Stimulated activated CD4-positive, alpha-beta T cell treated with anti-CD3 and anti-CD28 coated beads, Interleukin-4, amount 100 ng/mL, for 48 hours (primary cell): ENCODE measurements around the gene CCT5.
A peak's percentile ranks its signal among the peaks of the same experiment; 100 is the strongest.

Experiments
- DNase-seq, 2 donors: peaks; one replicate each; pipeline ENCODE4 v3.0.0-alpha.2; 2020; ENCODE audit warnings: low read depth in 2 of 2

The CCT5 gene

DNA sequence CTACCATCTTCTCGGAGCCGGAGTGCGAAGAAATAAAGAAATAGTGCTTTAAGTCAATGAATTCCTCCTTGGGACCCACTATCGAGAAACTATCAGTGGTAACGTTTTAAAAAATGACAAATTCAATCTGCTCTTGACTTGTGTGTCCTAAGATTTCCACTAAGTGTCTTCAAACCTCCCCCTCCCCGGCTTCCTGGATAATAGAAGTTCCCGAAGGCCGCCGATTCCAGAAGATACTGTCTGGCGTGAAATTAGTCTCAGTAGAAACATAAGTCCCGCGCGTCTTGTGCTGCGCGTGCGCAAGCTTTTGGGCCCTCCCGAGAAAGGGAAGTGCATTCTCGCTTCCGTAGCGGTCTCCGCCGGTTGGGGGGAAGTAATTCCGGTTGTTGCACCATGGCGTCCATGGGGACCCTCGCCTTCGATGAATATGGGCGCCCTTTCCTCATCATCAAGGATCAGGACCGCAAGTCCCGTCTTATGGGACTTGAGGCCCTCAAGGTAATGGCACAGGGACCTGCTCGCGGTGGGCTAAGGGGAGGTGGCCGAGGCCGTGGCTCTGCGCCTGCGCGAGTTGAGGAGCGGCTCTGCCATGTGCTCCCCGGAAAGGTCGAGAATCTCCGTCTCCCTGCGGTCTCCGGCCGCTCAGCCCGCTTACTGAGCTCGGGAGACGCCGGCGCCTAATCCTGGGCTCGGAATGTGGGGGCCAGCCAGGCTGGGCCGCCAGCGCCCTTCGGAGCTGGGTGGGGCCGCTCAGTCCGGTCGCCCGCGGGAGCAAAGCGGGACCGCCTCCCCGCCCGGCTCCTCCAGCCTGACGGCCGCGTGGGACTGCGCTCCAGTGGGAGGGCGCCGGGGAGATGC lies at the start of gene CCT5:
Gene CCT5, plus strand, starts transcription at position 333 of the 858 bp plus-strand sequence. Its CDS starts 61 bp downstream, at position 394.
- peak; percentile 72 to 77 for DNase-seq

DNA sequence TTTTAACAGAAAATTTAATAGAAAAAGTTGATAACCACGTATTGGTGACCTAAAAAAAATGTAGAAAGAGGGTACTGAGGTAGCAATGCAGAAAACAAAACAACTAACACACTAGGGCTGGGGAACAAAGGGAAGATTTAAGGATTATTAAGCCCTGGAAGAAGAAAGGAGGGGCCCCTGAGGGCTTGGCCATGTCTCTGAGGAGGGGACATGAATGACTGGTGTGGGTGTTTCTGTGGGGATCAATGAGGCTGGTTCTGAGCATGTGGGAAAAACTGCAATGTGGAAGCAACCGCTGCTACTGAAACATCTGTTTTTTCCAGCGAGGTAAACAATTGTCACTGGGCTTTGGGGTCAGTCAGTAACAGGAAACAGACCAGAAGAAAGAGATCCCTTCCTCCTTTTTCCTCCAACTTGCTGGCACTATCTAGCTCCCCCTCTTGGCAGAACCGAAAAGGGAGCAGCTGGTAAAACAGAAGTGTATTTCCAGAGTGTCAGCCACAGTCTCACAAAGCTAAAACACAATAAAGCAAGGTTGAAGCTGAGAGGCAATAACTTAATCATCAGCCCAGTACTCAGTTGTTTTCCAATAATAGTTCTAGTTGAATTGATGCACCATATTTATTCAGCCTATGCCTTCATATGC lies 48.7 kb upstream of the CCT5 start:
- DNase-seq: no peak

DNA sequence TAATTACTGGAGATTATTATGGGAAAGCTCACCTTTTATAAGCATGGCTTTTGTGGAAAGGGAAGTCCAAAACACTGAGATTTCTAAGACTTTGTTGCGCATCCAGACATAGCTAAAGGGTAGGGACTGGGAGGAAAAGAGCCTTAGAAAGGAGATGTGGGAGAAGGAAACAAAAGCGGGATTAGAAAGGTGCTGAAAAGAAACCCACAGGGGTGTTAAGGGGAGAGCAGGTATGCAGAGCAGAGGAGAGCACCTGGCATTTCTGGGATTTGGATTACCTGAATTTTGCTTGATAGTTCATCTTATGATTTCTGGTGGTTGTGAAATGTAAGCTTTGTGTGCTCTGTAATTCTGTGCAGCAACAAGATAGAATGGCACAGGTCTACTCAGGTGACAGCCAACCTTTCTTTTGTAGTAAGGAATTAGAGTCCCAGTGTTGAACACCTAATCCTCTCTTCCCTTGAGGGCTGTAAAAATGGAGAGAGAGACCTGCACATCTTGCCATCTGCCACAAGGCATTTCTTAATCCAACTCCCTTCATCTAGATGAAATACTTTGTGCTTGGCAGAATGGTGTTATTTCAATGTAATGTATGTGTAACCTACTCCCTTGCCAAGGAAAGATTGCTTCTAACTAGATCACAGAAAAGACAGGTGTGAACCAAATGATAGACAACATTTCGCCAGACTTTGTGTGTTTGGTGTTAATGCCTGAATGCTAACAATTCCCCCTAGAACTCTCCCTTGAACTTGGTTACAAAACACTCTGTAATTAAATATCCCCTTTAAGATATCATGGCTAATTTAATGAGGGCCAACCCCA lies 47.8 kb upstream of the CCT5 start:
- DNase-seq: no peak

DNA sequence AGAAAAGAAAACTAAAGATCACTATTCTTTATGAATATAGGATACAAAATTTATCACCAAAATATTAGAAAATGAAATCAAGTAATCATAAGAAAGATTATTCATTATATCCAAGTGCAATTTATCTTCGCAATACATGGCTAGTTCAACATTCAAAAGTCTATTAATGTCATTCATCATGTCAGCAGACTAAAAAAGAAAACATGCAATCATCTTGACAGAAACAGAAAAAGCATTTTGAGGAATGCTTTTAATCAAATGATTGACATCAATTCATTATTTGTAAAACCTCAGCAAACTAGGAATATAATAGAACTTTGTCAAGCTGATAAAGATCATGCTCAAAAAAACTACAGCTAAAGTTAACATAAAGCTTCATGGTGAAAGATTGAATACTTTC lies 41.1 kb upstream of the CCT5 start:
- DNase-seq: no peak

DNA sequence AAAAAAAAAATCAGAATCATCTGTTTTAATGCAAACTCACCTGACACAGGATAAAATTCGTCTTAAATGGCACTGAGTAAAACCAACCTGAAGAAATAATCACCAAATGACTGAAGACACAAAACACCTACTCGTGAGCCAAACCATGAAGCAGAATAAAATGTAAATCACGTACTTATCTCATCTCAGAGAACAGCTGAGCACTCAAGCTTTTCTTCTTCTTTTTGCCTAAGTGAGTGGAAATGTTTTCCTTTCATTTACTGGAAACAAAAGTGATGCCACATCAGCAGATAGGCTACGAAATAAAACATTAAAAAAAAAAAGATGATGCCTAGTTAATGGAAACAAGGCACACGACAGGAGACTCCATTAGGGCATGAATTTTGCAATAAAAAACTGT lies 36.8 kb upstream of the CCT5 start:
- DNase-seq: no peak

DNA sequence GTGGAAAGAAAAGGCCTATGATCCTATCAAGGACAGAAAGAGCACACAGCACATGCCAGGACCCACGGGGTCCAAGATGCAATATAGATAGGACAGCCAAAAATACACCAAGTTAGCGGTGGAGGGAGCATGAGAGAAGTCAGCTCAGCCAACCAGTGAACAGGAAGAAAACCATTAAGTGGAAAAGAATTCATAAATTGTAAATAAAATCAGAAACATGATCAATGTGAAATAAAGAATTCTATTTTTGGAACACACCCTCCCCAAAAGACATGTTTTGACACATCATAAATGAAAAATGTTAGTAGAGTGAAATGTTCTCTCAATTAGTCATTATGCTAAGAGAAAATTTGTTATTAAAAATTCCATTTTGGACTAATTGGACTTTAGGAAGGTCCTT lies 36.0 kb upstream of the CCT5 start:
- DNase-seq: no peak

DNA sequence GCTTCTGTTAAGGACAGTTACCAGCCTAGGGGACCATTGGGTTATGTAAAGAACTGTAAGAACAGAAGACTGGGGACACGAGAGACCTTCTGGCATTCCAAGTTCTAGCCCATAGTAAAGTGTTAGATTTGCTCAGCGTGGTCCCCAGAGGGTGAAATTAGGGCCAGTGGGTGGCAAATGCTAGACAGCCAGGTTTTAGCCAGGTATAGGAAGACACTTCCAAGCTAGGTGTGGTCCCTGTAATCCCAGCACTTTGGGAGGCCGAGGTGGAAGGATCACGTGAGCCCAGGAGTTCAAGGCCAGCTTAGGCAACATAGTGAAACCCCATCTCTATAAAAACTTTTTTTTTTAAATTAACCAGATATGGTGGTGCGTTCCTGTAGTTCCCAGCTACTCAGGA lies 34.7 kb upstream of the CCT5 start:
- no peak for DNase-seq

DNA sequence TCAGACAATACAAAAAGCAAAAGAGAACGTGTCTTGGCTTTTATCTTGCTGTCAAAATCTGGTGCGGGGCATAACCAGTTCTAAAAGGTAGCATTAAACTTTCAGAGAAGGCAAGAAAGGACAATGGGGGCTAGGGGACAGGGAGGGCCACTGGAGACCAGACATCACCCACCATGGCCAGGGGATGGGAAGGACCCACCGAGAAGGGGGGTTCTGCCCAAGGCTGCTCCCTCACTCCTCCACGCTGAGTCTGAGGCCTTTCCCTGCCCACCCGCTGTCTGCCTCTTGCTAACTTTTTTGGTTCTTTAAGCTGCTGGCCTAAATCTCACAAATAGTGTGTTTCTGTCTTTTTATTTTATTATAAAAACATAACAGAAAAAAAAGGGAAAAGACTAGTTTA lies 34.0 kb upstream of the CCT5 start:
- DNase-seq: no peak

DNA sequence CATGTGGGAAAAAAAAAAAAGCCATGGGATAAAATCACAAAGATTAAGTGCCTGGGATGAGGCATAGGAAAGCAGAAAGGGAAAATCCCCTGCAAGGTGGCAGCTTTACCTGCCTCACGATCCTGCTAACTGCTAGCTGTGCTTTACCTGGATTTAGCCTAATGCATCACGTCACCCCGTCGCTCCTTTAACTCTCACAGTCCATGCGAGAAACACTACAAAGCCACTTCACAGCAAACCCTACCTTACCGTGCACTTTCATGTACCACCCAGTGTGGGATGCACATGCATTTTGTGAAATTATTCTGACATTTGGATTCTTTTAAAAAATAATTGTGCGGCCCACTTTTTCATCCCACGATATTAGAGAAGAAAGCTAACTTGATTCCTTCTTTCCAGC lies 31.4 kb upstream of the CCT5 start:
- no peak for DNase-seq

DNA sequence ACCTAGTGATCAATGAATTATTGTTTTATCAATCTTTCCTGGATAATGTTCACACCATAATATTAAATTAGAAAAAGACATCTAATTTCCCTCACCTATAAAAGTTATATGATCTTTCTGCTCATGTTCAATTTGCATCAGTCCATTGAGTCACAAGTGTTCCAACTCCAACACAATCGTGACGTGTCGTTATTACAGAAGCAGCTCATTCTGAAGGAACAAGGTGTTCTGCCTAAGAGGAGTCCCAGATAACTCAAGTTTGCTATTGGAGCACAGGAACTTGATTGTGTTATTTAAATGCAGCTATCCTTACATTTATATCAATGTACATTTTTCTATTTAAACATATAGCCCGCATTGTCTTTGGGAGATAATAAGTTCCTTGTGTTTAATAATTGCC lies 31.0 kb upstream of the CCT5 start:
- no peak for DNase-seq

DNA sequence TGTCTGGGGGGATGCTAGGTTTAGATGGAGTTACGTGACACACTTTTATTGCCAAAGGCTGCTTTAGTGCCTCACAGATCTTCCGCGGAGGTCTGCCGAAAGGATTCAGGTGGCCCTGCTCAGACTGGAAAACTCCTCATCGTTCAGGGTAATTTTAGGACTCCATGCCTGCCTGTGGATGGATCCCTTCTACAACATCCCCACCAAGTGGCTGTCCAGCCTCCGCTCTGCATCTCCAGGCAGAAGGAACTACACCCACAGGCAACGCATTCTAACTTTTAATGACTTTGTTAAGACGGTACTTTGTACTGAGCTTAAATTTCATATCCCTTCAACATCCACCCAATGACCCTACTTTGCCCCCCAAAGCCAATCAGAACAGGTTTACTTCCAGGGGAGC lies 29.8 kb upstream of the CCT5 start:
- no peak for DNase-seq

DNA sequence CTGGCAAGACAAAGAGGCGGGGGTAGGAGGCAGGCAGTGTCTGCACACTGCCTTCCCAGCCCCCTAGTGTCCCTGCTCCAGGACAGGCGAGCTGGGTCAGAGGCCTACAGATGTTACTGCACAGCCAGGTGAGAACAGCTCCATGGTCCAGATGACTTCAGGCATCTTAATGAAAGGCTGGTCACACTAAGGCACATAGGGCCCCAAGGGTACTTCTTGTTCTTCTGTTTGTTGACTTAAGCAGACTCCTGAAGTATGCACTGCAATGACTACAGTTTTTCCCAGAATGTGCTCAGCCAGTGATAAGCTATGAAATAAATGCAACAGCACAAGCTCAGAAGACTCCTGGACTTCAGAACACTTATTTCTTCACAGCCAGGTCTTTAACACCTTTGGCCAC lies 27.8 kb upstream of the CCT5 start:
- no peak for DNase-seq

DNA sequence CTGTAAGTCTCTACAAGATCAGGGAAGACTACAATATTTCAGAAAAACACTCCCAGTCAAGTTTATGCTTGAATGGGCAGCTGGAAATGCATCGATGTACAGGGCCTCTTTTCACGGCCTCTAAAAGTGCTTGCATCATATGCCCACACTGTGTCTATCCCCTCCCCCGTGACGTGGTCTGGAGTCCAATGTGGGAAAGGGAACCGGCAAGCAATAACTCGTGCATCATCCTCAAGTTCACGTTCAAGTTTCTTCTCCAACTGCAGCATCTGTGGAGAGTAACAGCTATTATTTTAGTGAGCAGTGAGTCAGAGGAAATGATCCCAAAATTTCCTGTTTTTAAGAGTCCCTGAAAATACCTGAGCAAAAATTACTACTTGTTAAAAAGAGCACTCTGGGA lies 22.7 kb upstream of the CCT5 start:
- DNase-seq: no peak

DNA sequence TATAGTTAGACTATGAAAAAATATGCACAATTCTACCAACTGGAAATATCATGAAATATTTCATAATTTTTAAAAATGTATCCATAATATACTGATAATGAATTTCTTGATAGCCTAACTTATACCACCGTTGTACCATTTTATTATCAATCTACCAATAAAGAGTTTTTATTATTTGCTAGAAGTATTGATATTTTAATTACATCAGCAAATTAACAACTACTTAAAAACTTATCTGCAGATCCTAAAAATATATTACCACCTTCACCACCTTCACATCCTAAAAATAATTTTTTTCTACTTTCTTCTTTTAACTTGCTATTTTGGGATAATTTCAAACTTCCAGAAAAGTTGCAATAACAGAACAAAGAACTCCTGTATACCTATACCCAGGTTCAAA lies 21.8 kb upstream of the CCT5 start:
- no peak for DNase-seq

DNA sequence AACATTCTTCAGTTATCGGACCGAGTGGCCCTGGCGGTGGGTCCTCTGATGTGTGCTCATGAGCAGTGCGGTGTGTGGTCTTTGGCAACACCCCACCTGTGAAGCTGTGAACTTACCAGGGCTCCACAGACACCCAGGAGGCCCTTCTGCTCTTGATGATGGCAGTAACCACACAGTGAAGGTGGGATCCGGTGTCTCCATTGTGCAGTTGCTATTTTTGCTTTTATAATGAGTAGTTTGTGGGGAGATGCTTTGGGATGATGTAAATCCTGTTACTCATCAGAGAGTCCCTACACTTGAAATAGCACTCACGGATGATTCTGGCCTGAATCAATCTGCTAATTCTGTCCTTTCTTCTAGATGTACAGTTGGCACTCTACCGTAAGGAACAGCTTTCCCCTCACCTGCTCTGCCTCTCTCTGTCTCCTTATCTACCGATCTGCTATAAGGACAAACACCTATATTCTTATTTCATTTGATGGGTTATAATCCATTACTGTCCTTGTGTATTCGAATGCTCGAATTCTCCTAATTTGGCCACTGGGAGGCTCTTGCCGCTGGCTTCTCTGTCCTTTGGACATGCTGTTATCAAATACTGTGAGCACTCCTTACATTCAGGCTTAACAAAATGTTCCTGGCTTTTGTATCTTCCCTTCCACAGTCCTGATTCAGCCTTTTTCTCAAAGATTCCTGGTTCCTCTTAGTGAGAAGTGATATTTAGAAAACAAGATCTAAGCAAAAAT lies 20.6 kb upstream of the CCT5 start:
- DNase-seq: no peak

DNA sequence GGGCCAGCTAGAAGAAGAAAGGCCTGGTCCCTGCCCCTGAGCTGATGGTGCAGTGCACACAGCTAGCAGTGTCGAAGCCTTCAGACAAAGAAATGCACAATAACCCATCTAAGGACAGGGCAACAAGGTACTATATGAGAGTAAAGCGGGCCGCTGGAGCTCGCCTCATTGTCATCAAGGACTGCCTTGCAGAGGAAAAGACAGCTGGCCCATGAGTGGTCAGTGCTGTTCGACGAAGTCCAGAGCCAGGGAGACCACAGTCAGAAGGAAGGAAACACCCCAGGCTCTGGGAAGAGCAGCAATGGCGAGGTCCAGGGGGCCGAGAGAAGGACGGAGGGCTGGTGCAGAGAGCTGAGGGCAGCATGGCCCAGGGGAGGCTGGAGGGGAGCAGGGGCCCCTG lies 17.7 kb upstream of the CCT5 start:
- DNase-seq: no peak

DNA sequence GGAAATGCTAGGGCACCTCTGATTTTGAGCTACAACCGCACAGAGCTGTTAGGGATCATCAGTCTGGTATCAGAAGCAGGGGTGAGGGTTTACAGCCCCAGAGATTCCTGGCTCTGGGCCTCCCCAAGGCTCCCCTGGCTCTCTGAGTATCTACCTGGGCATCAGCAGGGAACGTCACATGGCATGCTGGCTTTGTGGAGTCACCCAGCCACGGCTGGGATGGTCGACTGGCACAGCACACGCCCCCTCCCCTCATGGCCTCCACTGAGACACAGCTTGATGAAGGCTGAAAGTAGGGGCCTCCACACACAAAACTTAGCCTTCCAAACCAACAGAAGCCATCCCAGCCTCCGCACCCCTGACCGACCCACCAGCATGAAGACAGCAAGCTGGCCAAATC lies 17.1 kb upstream of the CCT5 start:
- no peak for DNase-seq

DNA sequence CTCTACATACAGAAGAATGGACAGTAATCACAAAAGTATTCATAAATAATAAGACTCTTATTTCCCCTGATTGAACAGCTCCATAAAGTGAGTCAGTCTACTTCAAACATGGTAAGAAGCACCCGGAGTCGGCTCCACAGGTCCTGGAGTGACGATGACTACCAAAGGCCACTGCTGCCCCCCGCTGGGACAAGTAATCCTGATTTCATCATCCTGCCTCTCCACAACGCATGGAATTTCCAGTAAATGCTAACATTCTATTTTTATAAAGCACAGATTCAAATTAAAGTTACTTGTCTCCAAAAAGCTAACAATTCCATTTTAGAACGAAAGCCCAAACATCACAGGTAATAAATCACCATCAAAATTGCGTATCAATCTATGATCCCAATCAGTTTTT lies 16.6 kb upstream of the CCT5 start:
- DNase-seq: no peak

DNA sequence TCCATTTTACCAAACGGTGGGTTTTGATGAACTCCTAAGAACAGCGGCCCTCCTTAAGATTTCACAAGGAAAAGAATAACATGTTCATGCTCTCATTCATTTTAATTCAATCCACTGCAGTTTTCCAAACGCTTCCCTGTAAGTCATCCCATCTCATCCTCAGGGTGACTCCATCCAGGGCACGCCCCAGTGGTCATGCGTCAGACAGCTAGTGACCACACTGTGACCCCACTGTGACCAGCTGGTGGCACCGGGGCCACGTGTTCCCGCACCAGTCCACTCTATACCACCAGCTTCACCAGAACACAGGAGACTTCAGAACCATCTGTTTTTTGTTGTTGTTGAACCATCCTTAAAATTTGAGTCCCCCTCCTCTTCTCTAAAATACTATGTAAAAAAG lies 14.7 kb upstream of the CCT5 start:
- DNase-seq: no peak

DNA sequence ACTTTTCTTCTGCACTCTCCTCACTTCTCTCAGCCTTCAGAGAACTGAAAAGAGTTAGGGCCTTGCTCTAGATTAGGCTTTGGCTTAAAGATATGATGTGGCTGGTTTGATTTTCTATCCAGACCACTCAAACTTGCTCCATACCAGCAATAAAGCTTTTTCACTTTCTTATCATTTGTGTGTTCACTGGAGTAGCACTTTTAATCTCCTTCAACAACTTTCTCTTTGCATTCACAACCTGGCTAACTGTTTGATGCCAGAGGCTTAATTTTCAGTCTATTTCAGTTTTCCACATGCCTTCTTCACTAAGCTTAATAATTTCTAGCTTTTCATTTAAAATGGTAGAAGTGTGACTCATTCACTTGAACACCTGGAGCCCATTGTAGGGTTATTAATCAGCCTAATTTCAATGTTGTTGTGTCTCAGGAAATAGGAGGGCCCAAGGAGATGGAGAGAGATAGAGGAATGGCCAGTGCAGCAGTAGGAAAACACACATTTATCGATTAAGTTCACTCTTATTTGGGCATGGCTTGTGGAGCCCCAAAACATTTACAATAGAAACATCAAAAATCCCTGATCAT lies 6.3 kb upstream of the CCT5 start:
- no peak for DNase-seq

DNA sequence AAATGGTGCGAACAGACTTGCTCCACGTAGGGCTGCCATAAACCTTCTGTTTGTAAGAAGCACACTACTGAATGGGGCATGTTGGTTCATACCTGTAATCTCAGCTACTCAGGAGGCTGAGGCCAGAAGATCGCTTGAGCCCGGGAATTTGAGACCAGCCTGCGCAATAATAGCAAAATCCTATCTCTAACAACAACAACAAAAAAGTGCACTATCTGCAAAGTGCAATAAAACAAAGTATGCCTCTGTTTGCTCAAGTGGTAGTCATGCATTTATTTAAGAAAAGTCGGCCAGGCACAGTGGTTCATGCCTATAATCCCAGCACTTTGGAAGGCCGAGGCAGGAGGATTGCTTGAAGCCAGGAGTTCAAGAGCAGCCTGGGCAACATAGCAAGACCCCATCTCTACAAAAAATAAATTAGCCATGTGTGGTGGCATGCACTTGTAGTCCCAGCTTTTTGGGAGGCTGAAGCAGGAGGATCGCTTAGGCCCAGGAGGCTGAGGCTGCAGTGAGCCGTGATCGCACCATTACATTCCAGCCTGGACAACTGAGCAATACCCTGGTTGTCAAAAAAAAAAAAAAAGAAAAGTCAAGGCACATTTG lies 5.6 kb upstream of the CCT5 start:
- no peak for DNase-seq
